Endothelial cell (in vitro differentiated cells): ENCODE results near the gene NOTCH3. TPM values are rescaled to one million over a fixed set of nuclear protein-coding genes. Genes with fewer than 3 reads are reported as not detected.

Experiments
- DNase-seq: peaks from one replicate; pipeline ENCODE4 v3.0.0; 2021; ENCODE audit warnings: low spot score
- H3K27ac Mint-ChIP-seq: one replicate; pipeline ENCODE4 v1.8.0; 2021; ENCODE audit warnings: mixed read lengths, inconsistent platforms; ENCODE audit not compliant: unreplicated experiment
- H3K27me3 Mint-ChIP-seq: one replicate; pipeline ENCODE4 v1.8.0; 2021; ENCODE audit warnings: mild to moderate bottlenecking, moderate library complexity, mixed read lengths, inconsistent platforms; ENCODE audit not compliant: unreplicated experiment
- H3K36me3 Mint-ChIP-seq: one replicate; pipeline ENCODE4 v1.8.0; 2021; ENCODE audit warnings: mild to moderate bottlenecking, low read depth, mixed read lengths, inconsistent platforms; ENCODE audit not compliant: unreplicated experiment
- H3K4me1 Mint-ChIP-seq: one replicate; pipeline ENCODE4 v1.8.0; 2021; ENCODE audit warnings: mild to moderate bottlenecking, mixed read lengths, inconsistent platforms; ENCODE audit not compliant: unreplicated experiment
- H3K4me3 Mint-ChIP-seq: one replicate; pipeline ENCODE4 v1.8.0; 2021; ENCODE audit warnings: mild to moderate bottlenecking, mixed read lengths, inconsistent platforms; ENCODE audit not compliant: unreplicated experiment
- H3K9me3 Mint-ChIP-seq: one replicate; pipeline ENCODE4 v1.8.0; 2021; ENCODE audit warnings: mixed read lengths, inconsistent platforms; ENCODE audit not compliant: unreplicated experiment
- CTCF ChIP-seq: fragments of 200-600 bp; sonication (generic); IDR thresholded peaks from one replicate; pipeline ENCODE4 v1.5.0; 2021; ENCODE audit warnings: antibody characterized with exemption; ENCODE audit not compliant: unreplicated experiment
- total RNA-seq: library from RNA; stranded (reverse); fragmentation: NEBNext Ultra II Directional; extraction: Animal tissue kit (Norgen Biotek cat#: 25700); gene quantifications from one replicate; pipeline ENCODE4 v1.2.1, GENCODE V29; 2021; ENCODE audit not compliant: unreplicated experiment

NOTCH3 gene
- total RNA-seq, 1 donor from 2014 or later = 96.8 TPM

DNA sequence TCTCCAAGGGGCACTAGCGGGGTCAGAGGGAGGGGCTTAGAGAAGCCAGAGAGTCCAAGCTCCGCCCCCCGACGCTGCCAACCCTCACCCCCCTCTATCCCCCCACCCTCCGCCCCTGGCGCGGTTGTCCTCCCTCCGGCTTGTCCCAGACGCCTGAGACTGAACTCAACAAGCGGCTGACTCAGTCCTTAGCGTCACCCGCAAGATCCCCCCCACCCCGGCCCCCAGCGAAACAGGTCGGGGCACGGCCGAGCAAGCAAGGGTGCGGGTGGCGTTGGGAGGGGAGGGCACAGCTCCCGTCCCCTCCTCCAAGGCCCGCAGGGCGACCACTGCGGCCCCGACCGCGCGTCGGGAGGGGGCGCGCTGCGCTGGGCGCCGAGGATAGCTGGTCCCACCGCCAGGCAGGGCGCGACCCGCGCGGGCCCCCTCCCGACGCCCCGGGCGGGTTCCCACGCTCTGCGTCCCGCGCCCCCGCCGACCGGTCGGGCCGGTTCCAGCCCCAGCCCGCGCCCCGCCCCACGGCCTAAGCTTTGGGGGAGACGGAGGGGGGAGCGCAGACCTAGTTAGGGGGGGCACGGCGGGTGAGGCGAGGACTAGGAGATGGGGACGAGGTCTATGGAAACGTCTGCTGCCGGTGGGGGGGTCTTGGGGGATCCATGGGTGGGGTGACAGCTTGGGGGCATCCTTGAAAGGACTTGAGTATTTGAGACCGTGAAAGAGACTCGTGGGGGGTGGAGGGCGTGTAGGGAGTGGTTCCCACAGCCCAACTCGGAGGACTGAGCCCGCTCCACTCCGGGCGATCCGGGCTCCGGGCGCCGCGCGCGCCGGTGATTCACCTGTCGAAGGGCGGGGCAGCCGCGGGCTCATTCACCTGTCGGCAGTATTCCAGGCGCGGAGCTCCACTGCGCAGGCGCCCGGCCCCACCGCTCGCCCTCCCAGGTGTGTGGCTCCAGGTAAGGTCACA lies 5.1 kb downstream of the NOTCH3 start:
- TF ChIP-seq CTCF = no peak
- H3K9me3 Mint-ChIP-seq = no peaks in the 10 kb centered on the region
- peak overlapping the region; percentile 62 for H3K4me3 Mint-ChIP-seq
- DNase-seq = peak; percentile 47
- H3K27ac Mint-ChIP-seq = no peak overlapping the region
- H3K4me1 Mint-ChIP-seq = peaks cover 10% of the 10 kb centered on the region
- peaks cover 24% of the 10 kb centered on the region for H3K36me3 Mint-ChIP-seq
- H3K27me3 Mint-ChIP-seq = peaks cover 16% of the 10 kb centered on the region

DNA sequence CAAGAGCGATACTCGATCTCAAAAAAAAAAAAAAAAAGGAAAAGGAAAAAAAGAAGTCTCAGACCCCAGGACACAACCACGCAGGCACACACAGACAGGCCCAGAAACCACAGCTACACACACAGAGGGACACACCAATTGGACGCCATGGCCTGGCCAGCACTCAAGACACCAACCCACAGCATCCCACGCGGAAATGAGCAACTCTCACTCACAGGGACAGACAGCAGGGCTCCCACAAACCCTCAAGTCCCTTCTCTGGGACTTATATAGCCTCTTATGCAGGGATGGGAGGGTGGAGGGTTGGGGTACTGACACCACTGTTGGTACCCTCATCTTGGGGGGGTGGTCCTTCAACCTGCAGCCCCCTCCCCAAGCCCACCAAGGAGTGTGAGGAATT lies 5.9 kb downstream of the NOTCH3 start:
- TF ChIP-seq CTCF = no peak
- Mint-ChIP-seq H3K9me3 (no peaks in the 10 kb centered on the region), H3K4me1 (peaks cover 10% of the 10 kb centered on the region), H3K36me3 (peaks cover 28% of the 10 kb centered on the region), H3K4me3 (peak overlapping the region; percentile 82), H3K27ac (no peak overlapping the region), H3K27me3 (peaks cover 16% of the 10 kb centered on the region)
- no peak for DNase-seq

GRCh38 chr19:15191982-15192381 lies 8.8 kb downstream of the NOTCH3 start:
- TF ChIP-seq CTCF = no peak
- H3K9me3 Mint-ChIP-seq = no peaks in the 10 kb centered on the region
- DNase-seq = no peak
- H3K27ac Mint-ChIP-seq = no peak overlapping the region
- H3K4me1 Mint-ChIP-seq = peaks cover 3% of the 10 kb centered on the region
- H3K27me3 Mint-ChIP-seq = peaks cover 15% of the 10 kb centered on the region
- H3K36me3 Mint-ChIP-seq = peaks cover 25% of the 10 kb centered on the region
- no peak overlapping the region for H3K4me3 Mint-ChIP-seq

DNA sequence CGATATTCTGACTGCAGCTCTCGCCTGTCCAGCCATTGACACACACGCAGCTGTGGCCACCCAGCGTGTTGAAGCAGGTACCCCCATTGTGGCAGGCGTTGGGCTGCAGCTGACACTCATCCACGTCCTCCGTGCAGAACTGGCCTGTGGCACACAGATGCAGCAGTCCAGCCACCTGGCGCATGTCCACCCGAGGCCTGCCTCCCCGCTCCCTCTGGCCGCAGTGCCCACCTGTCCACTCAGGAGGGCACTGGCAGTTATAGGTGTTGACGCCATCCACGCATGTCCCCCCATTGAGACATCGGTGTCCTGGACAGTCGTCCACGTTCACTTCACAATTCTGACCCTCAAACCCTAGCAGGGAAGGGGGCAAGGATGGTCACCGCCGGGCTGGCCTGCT lies 9.3 kb downstream of the NOTCH3 start:
- peaks cover 3% of the 10 kb centered on the region for H3K4me1 Mint-ChIP-seq
- H3K36me3 Mint-ChIP-seq = peaks cover 22% of the 10 kb centered on the region
- no peak for TF ChIP-seq CTCF
- H3K27ac Mint-ChIP-seq = no peak overlapping the region
- peaks cover 15% of the 10 kb centered on the region for H3K27me3 Mint-ChIP-seq
- H3K4me3 Mint-ChIP-seq = no peak overlapping the region
- no peak for DNase-seq
- H3K9me3 Mint-ChIP-seq = no peaks in the 10 kb centered on the region

DNA sequence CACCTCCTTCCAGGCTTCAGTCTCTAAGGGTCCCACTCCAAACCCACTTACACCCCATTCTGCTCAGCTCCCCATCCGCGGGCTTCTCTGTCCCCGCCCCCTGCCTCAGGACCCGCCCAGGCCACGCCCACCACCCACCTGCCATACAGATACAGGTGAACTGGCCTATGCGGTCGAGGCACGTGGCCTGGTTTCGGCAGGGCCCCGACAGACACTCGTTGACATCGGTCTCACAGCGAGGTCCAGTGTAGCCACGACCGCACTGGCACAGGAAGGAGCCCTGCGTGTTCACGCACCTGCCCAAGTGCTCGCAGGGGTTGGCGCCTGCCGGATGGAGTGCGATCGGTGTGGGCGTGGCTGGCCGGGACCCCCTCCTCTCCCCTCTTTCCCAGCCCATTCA lies 11.9 kb downstream of the NOTCH3 start:
- H3K9me3 Mint-ChIP-seq = no peaks in the 10 kb centered on the region
- no peak overlapping the region for H3K27ac Mint-ChIP-seq
- peaks cover 38% of the 10 kb centered on the region for H3K36me3 Mint-ChIP-seq
- no peaks in the 10 kb centered on the region for H3K4me1 Mint-ChIP-seq
- peaks cover 13% of the 10 kb centered on the region for H3K27me3 Mint-ChIP-seq
- DNase-seq = no peak
- no peak for TF ChIP-seq CTCF
- H3K4me3 Mint-ChIP-seq = no peak overlapping the region
